Esophagus muscularis mucosa (tissue), 4 donors: ENCODE data around the gene IPO13. TPM values are rescaled to one million over a fixed set of nuclear protein-coding genes. Genes with fewer than 3 reads are reported as not detected.

Experiments used
- DNase-seq: peaks from one replicate; pipeline ENCODE4 v3.0.0-alpha.2; 2017; ENCODE audit errors: extremely low spot score
- H3K27ac ChIP-seq, 4 donors: fragments of 200-600 bp; sonication (generic); replicated peaks in 1 of 4; 1 replicate in 3 of 4; 2 replicates in 1 of 4; pipeline ENCODE4 v1.5.1; 2016 to 2019; ENCODE audit warnings: mild to moderate bottlenecking in 1 of 4
- H3K27me3 ChIP-seq, 4 donors: fragments of 200-600 bp; sonication (generic); one replicate each; pipeline versions ENCODE4 v1.5.1 to v1.6.0; 2016 to 2019
- H3K36me3 ChIP-seq, 4 donors: fragments of 200-600 bp; sonication (generic); one replicate each; pipeline ENCODE4 v1.5.1; 2016 to 2019
- H3K4me1 ChIP-seq, 4 donors: fragments of 200-600 bp; sonication (generic); one replicate each; pipeline ENCODE4 v1.5.1; 2016 to 2019
- H3K4me3 ChIP-seq, 4 donors: fragments of 200-600 bp; sonication (generic); 1 replicate in 2 of 4; 2 replicates in 2 of 4; pipeline ENCODE4 v1.5.1; 2016 to 2019; ENCODE audit warnings: mild to moderate bottlenecking in 4 of 4, moderate library complexity in 1 of 4
- H3K9me3 ChIP-seq, 4 donors: fragments of 200-600 bp; sonication (generic); 1 replicate in 3 of 4; 2 replicates in 1 of 4; pipeline ENCODE4 v1.5.1; 2016 to 2019
- EP300 ChIP-seq: sonication (generic); formaldehyde crosslinking; IDR thresholded peaks from one replicate; pipeline ENCODE4 v1.6.1; 2017; ENCODE audit warnings: antibody characterized with exemption
- POLR2A ChIP-seq: fragments of 450-650 bp; IDR thresholded peaks from one replicate; pipeline ENCODE4 v1.6.1; 2017; ENCODE audit warnings: antibody characterized with exemption, moderate library complexity, mild to moderate bottlenecking, low read depth
- POLR2AphosphoS5 ChIP-seq, 2 donors: sonication (generic); formaldehyde crosslinking; IDR thresholded peaks; one replicate each; pipeline ENCODE4 v1.6.1; 2017; ENCODE audit warnings: antibody characterized with exemption in 2 of 2
- WGBS: methylation state at CpG from one replicate; pipeline ENCODE4 v1.1.5; 2018; 5-methylcytosine and 5-hydroxymethylcytosine counted together
- intact Hi-C: fragments of 100-400 bp; cut with DNase I; formaldehyde crosslinking; loops from one replicate; pipeline ENCODE4 v1.15.1; 2023
- total RNA-seq, 4 donors: library from RNA; depleted of rRNA; stranded (reverse); fragments of >200 nt; gene quantifications; one replicate each; pipeline versions ENCODE4 v1.1.0 to v1.2.1, GENCODE V29; 2016
- TF ChIP-seq, protein P1 (sequence below), 3 experiments: fragments of 200-600 bp in 2 of 3; fragments of 450-650 bp in 1 of 3; sonication (generic) in 2 of 3; IDR thresholded peaks; one replicate each; pipeline ENCODE4 v1.5.1; 2017 to 2019; ENCODE audit warnings: antibody characterized with exemption in 3 of 3, mild to moderate bottlenecking in 2 of 3, moderate library complexity in 1 of 3

Gene IPO13
- total RNA-seq, 4 donors from 2014 or later: 24.5 to 39.9 (median 29.1) TPM

DNA sequence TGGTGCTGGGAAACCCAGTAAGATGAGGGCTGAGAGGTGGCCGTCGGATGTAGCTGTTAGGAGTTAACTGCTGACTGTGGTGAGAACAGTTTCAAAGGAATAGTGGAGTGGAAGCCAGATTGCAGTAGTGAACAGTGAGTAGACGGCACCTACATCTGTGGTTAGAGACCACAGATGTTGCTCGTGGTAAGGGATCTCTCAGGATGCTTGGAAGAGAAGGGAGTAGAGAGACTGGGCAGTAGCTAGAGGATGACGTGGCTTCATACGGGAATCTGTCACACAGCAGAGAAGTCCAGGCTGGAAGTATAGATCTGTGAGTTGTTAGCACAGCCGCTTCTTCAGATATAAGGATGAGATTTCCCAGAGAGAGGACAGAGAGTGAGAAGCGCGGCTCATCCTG, 20.9 kb upstream of the IPO13 start:
- no peak for DNase-seq
- intact Hi-C loops: no loop called here
- Histone ChIP-seq H3K27me3 (no peaks in the 10 kb centered on the region), H3K36me3 (peaks cover 6 to 51% (median 34%) of the 10 kb centered on the region in 4 donors), H3K4me1 (no peaks in the 10 kb centered on the region), H3K4me3 (no peak overlapping the region), H3K27ac (no peak overlapping the region), H3K9me3 (no peaks in the 10 kb centered on the region)
- WGBS: 94% methylated on average over 9 of the region's 9 CpGs
- TF ChIP-seq POLR2A: no peak
- TF ChIP-seq EP300: no peak
- TF ChIP-seq POLR2AphosphoS5 (IDR thresholded peaks at IDR 0.05): no peak
- TF ChIP-seq, protein P1, sequence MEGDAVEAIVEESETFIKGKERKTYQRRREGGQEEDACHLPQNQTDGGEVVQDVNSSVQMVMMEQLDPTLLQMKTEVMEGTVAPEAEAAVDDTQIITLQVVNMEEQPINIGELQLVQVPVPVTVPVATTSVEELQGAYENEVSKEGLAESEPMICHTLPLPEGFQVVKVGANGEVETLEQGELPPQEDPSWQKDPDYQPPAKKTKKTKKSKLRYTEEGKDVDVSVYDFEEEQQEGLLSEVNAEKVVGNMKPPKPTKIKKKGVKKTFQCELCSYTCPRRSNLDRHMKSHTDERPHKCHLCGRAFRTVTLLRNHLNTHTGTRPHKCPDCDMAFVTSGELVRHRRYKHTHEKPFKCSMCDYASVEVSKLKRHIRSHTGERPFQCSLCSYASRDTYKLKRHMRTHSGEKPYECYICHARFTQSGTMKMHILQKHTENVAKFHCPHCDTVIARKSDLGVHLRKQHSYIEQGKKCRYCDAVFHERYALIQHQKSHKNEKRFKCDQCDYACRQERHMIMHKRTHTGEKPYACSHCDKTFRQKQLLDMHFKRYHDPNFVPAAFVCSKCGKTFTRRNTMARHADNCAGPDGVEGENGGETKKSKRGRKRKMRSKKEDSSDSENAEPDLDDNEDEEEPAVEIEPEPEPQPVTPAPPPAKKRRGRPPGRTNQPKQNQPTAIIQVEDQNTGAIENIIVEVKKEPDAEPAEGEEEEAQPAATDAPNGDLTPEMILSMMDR (IDR thresholded peaks at IDR 0.05): no peak

DNA sequence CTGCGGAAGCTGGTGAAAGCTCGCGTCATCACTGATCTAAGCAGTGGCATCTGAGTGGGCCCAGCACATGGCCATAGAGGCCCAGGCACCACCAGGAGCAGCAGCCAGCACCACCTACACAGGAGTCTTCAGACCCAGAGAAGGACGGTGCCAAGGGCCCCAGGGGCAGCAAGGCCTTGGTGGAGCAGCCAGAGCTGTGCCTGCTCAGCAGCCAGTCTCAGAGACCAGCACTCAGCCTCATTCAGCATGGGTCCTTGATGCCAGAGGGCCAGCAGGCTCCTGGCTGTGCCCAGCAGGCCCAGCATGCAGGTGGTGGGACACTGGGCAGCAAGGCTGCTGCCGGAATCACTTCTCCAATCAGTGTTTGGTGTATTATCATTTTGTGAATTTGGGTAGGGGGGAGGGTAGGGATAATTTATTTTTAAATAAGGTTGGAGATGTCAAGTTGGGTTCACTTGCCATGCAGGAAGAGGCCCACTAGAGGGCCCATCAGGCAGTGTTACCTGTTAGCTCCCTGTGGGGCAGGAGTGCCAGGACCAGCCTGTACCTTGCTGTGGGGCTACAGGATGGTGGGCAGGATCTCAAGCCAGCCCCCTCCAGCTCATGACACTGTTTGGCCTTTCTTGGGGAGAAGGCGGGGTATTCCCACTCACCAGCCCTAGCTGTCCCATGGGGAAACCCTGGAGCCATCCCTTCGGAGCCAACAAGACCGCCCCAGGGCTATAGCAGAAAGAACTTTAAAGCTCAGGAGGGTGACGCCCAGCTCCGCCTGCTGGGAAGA, 16.4 kb upstream of the IPO13 start:
- intact Hi-C loops: loop anchor here (10.0 kb wide), 1 partner anchor 396 kb away; the partner anchor contains the start of gene PTPRF
- no peak for TF ChIP-seq EP300
- no peak for TF ChIP-seq POLR2AphosphoS5 (IDR thresholded peaks at IDR 0.05)
- TF ChIP-seq POLR2A: no peak
- TF ChIP-seq, protein P1 (IDR thresholded peaks at IDR 0.05): peak in 1 of 3 experiments; percentile 32
- Histone ChIP-seq H3K27me3 (peaks cover 0 to 11% (median 0%) of the 10 kb centered on the region in 4 donors), H3K9me3 (no peaks in the 10 kb centered on the region), H3K27ac (no peak overlapping the region), H3K4me1 (peaks cover 6 to 28% (median 27%) of the 10 kb centered on the region in 4 donors), H3K36me3 (peaks cover 6 to 27% (median 19%) of the 10 kb centered on the region in 4 donors), H3K4me3 (no peak overlapping the region)
- WGBS: 98% methylated on average over 4 of the region's 10 CpGs
- DNase-seq: no peak

DNA sequence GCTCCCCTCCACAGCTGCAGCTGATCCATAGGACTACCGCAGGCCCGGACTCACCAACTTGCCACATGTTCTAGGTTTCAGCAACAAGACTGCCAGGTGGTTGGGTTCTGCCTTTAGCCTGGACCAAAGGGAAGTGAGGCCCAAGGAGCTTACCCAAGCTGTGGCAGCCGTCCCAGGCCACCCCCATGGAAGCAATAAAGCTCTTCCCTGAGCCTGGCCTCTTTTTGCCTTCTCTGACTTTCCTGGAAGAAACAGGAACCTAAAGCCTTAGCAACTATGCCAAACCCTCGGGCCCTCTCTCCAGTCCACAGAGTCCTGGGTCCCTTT, 15.8 kb upstream of the IPO13 start:
- no peak for DNase-seq
- H3K4me3 ChIP-seq: no peak overlapping the region
- H3K27me3 ChIP-seq: peaks cover 0 to 16% (median 0%) of the 10 kb centered on the region in 4 donors
- peaks cover under 1 to 21% (median 13%) of the 10 kb centered on the region in 4 donors for H3K36me3 ChIP-seq
- peaks cover 11 to 34% (median 33%) of the 10 kb centered on the region in 4 donors for H3K4me1 ChIP-seq
- no peak overlapping the region for H3K27ac ChIP-seq
- no peaks in the 10 kb centered on the region for H3K9me3 ChIP-seq
- no peak for TF ChIP-seq POLR2AphosphoS5 (IDR thresholded peaks at IDR 0.05)
- no peak for TF ChIP-seq EP300
- TF ChIP-seq, protein P1 (IDR thresholded peaks at IDR 0.05): no peak
- no peak for TF ChIP-seq POLR2A
- 50% methylated on average over 2 of the region's 4 CpGs for WGBS
- intact Hi-C loops: loop anchor here (10.0 kb wide), 1 partner anchor 396 kb away; the partner anchor contains the start of gene PTPRF

DNA sequence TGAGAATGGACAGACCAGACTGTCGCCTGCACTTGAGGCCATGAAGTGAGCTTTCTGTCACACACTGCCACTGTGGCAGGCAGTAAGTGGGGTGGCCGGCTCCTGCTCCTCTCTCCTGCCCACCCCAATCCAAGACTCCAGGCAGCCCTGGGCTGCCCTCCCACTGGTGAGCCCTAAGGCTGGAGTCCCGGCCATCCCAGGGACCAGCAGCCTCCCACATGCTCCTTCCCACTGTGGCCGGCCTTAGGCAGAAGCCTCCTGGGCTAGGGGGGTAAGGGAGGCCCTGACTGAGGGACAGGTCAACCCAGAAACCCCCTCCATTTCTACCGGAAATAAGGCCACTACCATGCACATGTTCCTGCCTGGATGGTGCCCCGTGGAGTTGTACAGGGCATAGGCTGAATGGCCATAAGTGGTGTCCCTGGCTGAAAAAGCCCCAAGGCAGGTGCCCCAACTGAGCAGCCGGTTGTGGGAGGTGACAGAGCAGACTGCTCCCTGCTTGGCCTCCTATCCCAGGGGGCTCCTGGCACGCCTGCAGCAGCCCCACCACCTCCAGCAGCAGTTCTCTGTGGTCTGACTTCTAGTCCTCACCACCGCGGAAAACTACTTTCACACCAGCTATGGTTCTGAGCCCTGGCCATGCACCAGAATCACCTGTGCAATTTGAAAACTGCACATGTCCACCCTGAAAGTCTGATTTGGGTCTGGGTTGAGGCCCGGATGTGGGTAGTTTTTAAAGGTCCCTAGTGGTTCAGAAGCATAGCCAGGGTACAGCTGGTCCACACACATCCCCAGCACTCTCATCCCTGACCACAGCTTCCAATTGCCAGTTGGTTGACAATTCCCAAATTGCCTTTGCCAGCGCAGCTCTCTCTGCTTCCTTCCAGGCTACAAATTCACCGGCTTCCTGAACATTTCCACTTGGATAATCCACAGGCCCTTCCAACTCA, 14.8 kb upstream of the IPO13 start:
- H3K27me3 ChIP-seq: peaks cover 0 to 18% (median 0%) of the 10 kb centered on the region in 4 donors
- WGBS: 88% methylated on average over 7 of the region's 13 CpGs
- intact Hi-C loops: loop anchor here (10.0 kb wide), 1 partner anchor 397 kb away; the partner anchor contains the start of gene PTPRF
- H3K4me3 ChIP-seq: no peak overlapping the region
- no peak overlapping the region for H3K27ac ChIP-seq
- TF ChIP-seq, protein P1 (IDR thresholded peaks at IDR 0.05): no peak
- TF ChIP-seq EP300 (no peak), POLR2A (no peak), POLR2AphosphoS5 (IDR thresholded peaks at IDR 0.05) (no peak)
- H3K4me1 ChIP-seq: peaks cover 17 to 43% (median 42%) of the 10 kb centered on the region in 4 donors
- H3K9me3 ChIP-seq: no peaks in the 10 kb centered on the region
- no peak for DNase-seq
- peaks cover 0 to 12% (median 7%) of the 10 kb centered on the region in 4 donors for H3K36me3 ChIP-seq
